Tibial nerve (tissue), 4 donors: ENCODE data around the gene SH2D6.

Source experiments
- CTCF ChIP-seq, 5 experiments: fragments of 200-600 bp in 3 of 5; fragments of 450-650 bp in 2 of 5; sonication (generic) in 3 of 5; IDR thresholded peaks; one replicate each; pipeline ENCODE4 v1.5.1; 2016 to 2019; ENCODE audit warnings: antibody characterized with exemption in 5 of 5, mild to moderate bottlenecking in 3 of 5, moderate library complexity in 2 of 5
- EP300 ChIP-seq, 2 donors: sonication (generic); formaldehyde crosslinking; IDR thresholded peaks; one replicate each; pipeline ENCODE4 v1.6.1; 2017; ENCODE audit warnings: antibody characterized with exemption in 2 of 2, mild to moderate bottlenecking in 1 of 2
- POLR2A ChIP-seq, 2 donors: fragments of 450-650 bp; IDR thresholded peaks; one replicate each; pipeline ENCODE4 v1.6.1; 2017; ENCODE audit warnings: antibody characterized with exemption in 2 of 2, mild to moderate bottlenecking in 2 of 2, moderate library complexity in 2 of 2

GRCh38 chr2:85435220-85435958 is 16.9 kb downstream of the SH2D6 start:
- no peak for TF ChIP-seq CTCF (IDR thresholded peaks at IDR 0.05)
- TF ChIP-seq POLR2A (IDR thresholded peaks at IDR 0.05), result no peak
- no peak for TF ChIP-seq EP300 (IDR thresholded peaks at IDR 0.05)
